GM18867 (cell line): ENCODE data around the gene ANKRD44.

Experiments used
- ATAC-seq: cut with Tn5 transposase; IDR thresholded peaks from one replicate; pipeline ENCODE4 v1.9.1; 2021; ENCODE audit warnings: mild to moderate bottlenecking, moderate library complexity; ENCODE audit not compliant: unreplicated experiment

The ANKRD44 gene

DNA sequence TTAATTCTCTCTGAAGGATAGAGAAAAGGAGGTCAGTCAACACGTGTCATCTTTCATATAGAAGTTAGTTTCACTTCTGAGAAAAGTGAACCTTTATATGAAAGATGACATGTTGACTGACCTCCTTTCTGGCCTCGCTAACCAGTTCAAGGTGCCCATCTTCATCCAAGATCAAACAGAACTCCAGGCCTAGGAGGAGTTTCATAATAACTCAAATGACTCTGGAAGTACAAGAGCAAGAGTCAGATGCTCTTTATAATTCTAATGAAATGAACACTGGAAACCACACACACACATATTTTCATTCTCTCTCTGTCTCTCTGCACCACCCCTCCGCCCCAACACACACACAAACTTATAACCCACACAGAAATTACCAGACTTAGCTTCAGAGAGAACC, 16.3 kb downstream of the ANKRD44 start:
- peak; percentile 50 for ATAC-seq

DNA sequence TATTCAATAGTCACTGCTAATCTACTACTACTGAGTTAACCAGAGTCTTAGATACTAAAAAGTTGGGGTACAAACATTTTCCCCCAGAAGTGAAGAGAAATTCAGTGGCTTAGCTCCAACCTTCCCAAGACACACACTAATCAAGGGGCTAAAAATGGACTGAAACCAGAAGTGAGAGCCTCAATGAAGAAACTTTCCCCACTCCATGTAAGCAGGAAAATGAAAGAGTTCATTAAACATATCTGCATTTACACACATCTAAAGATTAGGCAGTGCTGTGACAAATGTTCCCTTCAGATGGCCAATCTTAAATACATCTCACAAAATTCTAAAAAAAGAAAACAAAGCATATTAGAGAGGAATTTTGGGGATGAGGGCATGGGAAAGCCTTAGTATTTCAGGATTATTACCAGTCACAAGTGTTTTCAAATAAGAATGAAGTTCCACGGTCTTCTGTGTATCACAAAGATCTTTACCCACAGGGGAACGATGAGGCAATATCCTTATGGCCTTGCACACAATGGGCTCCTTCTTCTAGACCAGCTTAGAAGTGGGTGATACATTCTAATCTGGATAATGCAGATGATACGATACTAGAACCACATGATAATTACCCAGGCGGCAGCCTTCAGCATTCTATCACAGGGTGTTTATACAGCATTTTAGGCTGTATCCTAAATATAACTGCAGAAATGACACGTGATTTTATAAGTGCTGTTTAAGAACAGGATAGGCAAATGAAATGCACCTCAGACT, 17.1 kb downstream of the ANKRD44 start:
- ATAC-seq: peak; percentile 25

DNA sequence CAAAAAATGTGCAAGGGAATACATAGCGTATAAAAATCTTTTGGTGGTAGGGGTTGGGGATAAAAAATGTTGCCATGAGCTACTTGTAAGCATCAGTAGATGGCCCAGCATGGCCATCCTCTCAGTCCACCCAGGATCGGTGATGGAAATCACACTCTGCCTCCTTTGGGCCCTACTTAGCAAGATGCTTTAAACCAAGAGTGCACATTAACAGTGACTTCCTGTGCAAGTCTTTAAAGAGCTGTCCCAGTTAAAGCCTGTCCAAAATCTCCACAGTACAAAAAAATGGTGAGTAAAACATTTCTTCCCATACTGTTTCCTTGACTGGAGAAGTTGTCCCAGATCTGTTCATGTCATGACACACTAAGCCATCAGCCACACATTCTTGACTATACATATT, 18.0 kb downstream of the ANKRD44 start:
- ATAC-seq: no peak

DNA sequence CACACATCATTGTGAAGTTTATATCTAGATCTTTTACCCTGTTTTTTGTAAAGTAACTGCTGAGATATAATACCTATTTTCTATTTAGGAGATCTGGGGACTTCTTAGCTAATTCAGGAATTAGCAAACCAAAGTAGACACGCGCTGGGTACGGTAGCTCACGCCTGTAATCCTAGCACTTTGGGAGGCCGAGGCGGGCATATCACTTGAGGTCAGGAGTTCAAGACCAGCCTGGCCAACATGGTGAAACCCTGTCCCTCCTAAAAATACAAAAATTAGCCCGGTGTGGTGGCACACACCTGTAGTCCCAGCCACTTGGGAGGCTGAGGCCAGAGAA, 23.0 kb downstream of the ANKRD44 start:
- ATAC-seq: peak; percentile 21

DNA sequence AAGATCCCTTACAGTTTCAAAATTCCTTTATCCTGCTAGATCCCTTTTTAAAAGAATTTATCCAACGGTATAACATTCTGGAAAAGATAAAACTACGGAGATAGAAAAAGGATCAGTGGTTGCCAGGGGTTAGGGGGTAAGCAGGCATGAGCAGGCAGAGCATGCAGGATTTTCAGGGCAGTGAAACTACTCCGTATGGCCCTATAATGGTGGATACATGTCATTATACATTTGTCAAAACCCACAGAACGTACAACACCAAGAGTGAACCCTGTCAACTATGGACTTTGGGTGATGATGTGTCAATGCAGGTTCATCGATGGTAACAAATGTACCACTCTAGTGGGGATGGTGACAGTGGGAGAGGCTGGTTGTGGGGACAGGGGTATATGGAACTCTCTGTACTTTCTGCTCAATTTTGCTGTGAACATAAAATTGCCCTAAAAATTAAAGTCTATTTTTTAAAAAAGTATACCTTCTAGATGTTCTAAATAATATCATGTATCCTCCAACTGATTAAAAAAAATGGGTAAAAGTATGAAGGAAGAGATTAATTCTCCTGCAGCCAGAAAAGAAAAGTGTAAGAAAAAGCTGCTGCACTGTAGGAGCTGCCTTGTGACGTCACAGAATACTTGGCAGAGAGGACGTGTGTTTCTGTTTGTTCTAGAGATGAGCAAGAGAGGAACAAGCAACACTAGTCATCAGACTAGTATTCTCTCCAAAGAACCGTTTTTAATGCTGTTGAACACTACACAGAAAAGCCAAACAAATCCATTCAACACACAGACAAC, 23.6 kb downstream of the ANKRD44 start:
- peak; percentile 97 for ATAC-seq

DNA sequence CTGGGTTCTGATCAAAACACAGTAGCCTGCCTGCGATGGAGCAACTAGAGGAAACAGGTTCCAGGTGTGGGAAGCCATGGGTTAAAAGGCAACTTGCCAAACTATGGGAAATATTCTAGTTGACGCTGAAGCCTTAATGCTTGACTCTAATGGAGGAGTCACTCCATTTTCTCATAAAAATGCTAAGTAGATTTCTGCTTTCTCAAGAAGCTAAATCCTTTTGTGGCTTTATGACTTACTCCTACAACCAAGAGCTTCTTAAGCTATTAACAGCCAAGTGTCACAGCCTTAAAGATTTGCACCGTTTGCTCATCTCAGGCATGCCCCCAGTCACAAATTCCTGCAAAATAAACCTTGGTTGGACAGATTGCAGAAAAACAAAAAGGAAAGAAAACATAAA, 25.2 kb downstream of the ANKRD44 start:
- no peak for ATAC-seq

GRCh38 chr2:197284956-197285355, 25.6 kb downstream of the ANKRD44 start:
- no peak for ATAC-seq

DNA sequence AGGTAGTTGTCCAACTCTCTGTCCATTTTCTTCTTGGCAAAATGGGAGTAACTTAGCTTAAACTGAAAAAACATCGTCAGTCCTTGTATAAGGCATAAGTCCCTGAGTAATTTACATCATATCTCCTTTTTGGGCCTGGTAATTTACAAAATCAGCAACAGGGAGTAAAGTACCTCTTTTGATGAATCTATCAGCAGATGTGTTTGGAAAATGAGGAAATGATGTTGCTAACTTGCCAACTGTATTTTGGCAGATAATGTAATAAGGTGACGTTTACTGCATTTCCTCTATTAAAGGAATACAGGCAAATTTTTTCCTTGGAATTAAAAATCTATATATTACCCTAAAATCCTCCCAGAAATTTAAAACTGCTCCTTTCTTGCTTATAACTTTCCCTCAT, 29.2 kb downstream of the ANKRD44 start:
- no peak for ATAC-seq

- ATAC-seq: no peak
Measured at GRCh38 chr2:197280015-197280702, 30.4 kb downstream of the ANKRD44 start.

GRCh38 chr2:197278799-197279763, 31.5 kb downstream of the ANKRD44 start:
- no peak for ATAC-seq

- ATAC-seq: no peak
Measured at GRCh38 chr2:197277794-197278193, 32.8 kb downstream of the ANKRD44 start.

DNA sequence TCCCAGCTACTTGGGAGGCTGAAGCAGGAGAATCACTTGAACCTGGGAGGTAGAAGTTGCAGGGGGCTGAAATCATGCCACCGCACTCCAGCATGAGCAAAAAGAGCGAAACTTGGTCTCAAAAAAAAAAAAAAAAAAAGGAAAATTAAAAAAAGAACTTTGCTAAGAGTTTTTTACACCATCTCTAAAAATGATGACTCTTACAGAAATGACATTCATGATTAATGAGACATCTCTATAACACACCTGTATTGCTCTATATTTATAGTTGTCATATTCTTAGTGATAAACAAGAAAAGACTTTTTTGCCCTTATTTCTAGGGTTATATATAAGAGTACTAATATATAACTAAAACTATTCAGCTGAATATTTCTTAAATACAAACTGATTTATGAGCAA, 34.4 kb downstream of the ANKRD44 start:
- ATAC-seq: no peak

- no peak for ATAC-seq
Measured at GRCh38 chr2:197274937-197275336, 35.6 kb downstream of the ANKRD44 start.

DNA sequence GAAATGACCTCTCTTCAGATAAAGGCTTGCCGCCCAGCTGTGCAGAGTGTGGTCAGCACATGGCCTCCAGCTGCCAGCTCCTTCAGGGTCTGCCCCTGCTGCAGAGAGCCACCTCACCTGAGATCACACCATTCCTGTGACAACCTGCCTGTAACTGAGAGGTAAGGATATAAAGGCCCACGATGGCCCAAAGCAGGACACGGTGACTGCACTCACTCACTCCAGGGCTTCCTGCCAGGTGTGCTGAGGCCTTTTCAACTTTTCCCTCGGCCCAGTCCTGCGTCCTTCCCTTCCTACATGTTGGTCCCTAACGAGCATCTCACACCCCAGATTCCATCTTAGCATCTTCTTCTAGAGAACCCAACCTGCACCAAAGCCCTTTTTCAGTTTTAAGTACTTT, 36.2 kb downstream of the ANKRD44 start:
- no peak for ATAC-seq

DNA sequence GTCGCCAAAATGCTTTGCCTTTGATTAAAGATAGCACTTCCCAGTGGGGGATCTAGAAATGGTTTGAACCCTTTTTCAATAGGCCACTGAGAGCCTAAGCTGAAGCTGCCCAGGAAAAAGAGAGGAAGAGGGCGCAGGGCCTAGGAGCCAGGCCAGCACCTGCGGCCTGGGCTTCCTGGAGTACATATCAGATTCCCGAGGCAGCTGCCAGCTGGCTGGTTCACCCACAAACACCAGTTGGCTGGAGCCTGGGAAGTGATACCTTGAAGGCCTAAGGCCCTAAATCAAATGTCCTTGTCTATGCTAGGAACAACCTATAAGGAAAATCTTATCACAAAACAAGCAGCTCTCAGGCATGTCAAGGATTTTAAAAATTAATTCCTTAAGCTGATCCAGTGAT, 37.1 kb downstream of the ANKRD44 start:
- ATAC-seq: no peak

- ATAC-seq: no peak
Measured at GRCh38 chr2:197270601-197271000, 40.0 kb downstream of the ANKRD44 start.

GRCh38 chr2:197269815-197270214, 40.8 kb downstream of the ANKRD44 start:
- peak; percentile 4 for ATAC-seq

DNA sequence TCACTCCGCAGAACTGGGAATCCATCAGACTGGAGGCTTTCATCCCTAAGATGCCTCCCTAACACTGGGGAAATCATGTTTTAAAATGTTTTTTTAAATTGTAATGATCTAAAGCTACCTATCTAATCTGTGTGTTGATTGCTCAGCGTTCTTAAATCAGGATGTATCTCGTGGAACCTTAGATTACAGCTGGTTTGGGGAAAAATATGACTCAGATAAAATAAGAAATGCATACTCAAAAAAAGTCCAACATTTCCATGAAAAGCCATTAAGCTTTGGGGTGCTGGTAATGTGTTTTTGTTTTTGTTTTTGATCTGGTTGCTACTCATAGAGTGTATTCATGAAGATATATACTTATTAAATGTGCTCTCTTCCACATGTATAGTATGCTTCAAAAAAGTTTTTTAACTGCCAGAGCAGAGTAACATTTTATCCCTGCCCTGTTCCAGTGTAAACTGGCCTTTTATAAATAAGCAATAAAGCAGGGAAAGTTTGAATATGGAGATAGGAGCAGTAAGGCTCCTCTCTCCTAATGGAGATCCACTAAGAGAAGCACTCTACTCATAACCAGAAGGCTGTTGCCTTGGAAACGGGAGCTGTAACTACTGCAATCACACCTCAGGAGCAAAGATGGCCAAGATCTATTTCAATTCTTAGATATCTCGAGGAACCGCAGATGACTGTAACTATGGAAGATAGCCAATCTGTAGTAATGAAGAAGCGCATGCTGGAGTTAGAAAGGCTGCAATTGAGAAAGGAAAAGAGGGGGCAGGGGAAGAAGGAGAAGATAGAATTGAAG, 41.6 kb downstream of the ANKRD44 start:
- peak; percentile 79 for ATAC-seq

DNA sequence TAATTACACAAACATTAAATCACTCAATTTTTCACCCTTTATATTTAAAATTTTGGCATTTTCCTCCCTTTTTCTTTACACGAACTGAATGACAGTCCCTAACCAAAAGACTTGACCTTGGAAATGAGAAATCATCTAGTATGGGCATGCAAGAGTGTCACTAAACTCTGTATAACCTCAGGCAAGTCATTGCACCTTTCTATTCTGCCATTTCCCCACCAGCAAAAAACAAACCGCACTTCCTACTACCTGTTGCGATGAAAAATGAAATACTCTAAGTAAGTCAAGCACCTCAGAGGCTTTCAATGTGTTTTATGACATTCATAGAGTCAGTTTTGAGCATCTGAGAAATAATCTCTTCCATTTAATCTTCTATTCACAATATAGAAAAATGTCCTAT, 44.1 kb downstream of the ANKRD44 start:
- ATAC-seq: no peak

- ATAC-seq: no peak
Measured at GRCh38 chr2:197265924-197266323, 44.7 kb downstream of the ANKRD44 start.
